ENCODE results near the gene ZNF732. TPM values are rescaled to one million over a fixed set of nuclear protein-coding genes. Genes with fewer than 3 reads are reported as not detected.

The ZNF732 gene
- total and polyA plus RNA-seq, 9 of the 15 experiments (the other 6 are each of a cell fraction or from before 2014, with no cell fraction given): 0.06 to 0.36 (median 0.15) TPM; not detected in 1

DNA sequence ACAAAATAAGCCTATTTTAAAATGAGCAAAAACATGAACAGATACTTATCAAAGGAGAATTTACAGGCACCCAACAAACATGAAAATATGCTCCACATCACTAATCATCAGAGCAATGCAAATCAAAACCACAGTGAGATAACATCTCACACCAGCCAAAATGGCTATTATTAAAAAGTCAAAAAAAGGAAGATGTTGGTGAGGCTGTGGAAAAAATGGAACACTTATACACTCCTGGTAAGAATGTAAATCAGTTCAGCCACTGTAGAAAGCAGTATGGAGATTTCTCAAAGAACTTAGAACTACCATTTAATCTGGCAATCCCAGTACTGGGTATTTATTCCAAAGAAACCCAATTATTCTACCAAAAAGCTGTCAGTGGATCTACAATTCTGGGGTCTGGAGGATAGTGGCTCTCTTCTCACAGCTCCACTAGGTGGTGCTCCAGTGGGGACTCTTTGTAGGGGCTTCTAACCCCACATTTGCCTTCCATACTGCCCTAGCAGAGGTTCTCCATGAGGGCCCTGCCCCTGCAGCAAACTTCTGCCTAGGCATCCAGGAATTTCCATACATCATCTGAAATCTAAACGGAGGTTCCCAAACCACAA lies 9.1 kb upstream of the ZNF732 start (continued):
- TF ChIP-seq, protein P1, sequence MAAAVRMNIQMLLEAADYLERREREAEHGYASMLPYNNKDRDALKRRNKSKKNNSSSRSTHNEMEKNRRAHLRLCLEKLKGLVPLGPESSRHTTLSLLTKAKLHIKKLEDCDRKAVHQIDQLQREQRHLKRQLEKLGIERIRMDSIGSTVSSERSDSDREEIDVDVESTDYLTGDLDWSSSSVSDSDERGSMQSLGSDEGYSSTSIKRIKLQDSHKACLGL (CRISPR knock-in tag; IDR thresholded peaks at IDR 0.05; ENCODE audit: borderline replicate concordance, poor library complexity, severe bottlenecking): no peak

DNA sequence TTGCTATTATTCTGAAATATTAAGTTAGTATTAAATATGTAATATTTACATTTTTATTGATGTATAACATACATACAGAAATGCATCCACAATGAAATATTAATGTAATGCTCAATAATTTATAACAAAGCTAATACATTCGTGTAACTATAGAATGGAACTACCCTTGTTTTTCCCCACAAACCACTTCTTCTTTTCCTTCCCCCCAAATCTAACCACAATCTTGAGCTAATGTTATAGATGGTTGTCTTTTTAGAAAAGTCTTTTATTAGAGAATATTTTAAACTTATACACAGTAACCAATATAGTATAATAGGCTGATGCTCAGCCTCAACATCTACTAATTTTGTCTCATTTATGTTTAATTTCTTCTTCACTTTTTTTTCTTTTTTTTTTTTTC lies 4.5 kb upstream of the ZNF732 start:
- CTCF ChIA-PET (ENCODE audit: low intra/inter-chr PET ratio): no interaction called here
- no peak overlapping the region for H3K4me2 ChIP-seq (ENCODE audit: insufficient read depth, low read length)
- H3K4me3 ChIP-seq: no peak overlapping the region
- H4K20me1 ChIP-seq (replicated peaks; ENCODE audit: control insufficient read depth, insufficient read depth, low read length): no peaks in the 10 kb centered on the region
- no peak overlapping the region for H3K9ac ChIP-seq (ENCODE audit: insufficient read depth in 1 of 2, low read depth in 2 of 2, low read length in 2 of 2)
- DNase-seq (ENCODE audit: extremely low read depth in 1 of 4, low spot score in 3 of 4) (no peak), FAIRE-seq (no peak), ATAC-seq (no peak)
- no peaks in the 10 kb centered on the region for H3K36me3 ChIP-seq (ENCODE audit: control insufficient read depth, insufficient read depth, low read length)
- no peak overlapping the region for H2AFZ ChIP-seq (ENCODE audit: low read depth, low read length)
- H3K4me1 ChIP-seq (replicated peaks in 1 of 2; ENCODE audit: control insufficient read depth in 2 of 2, insufficient read depth in 2 of 2, low read length in 2 of 2): no peaks in the 10 kb centered on the region
- no TSS peak for BruUV-seq (replicated peaks)
- H3K9me3 ChIP-seq (replicated peaks; ENCODE audit: control insufficient read depth, insufficient read depth, low read depth, low read length): no peaks in the 10 kb centered on the region
- intact Hi-C loops (cut with micrococcal nuclease) (no loop called here), in situ Hi-C loops (cut with MboI) (no loop called here)
- no peaks in the 10 kb centered on the region for H3K9me1 ChIP-seq (ENCODE audit: control insufficient read depth, insufficient read depth, low read length)
- no peak overlapping the region for H3K27ac ChIP-seq (ENCODE audit: extremely low read depth, low read depth, low read length)
- TF ChIP-seq EP400 (IDR thresholded peaks at IDR 0.05) (no peak), ZNF12 (CRISPR knock-in tag; IDR thresholded peaks at IDR 0.05) (no peak), ZNF431 (CRISPR knock-in tag; IDR thresholded peaks at IDR 0.05) (no peak), ZNF41 (CRISPR knock-in tag; conservative IDR thresholded peaks at IDR 0.05) (no peak), ATF7 (IDR thresholded peaks at IDR 0.05) (no peak), CC2D1A (IDR thresholded peaks at IDR 0.05) (no peak), TCF3 (CRISPR knock-in tag; IDR thresholded peaks at IDR 0.05) (no peak), FOS (IDR thresholded peaks at IDR 0.05; ENCODE audit: extremely low read depth, insufficient read length) (no peak), MTA2 (IDR thresholded peaks at IDR 0.05; ENCODE audit: low read depth) (no peak), ZNF324 (CRISPR knock-in tag; IDR thresholded peaks at IDR 0.05) (no peak), KHSRP (IDR thresholded peaks at IDR 0.05) (no peak)
- TF ChIP-seq, protein P2, sequence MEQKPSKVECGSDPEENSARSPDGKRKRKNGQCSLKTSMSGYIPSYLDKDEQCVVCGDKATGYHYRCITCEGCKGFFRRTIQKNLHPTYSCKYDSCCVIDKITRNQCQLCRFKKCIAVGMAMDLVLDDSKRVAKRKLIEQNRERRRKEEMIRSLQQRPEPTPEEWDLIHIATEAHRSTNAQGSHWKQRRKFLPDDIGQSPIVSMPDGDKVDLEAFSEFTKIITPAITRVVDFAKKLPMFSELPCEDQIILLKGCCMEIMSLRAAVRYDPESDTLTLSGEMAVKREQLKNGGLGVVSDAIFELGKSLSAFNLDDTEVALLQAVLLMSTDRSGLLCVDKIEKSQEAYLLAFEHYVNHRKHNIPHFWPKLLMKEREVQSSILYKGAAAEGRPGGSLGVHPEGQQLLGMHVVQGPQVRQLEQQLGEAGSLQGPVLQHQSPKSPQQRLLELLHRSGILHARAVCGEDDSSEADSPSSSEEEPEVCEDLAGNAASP (IDR thresholded peaks at IDR 0.05): no peak
- TF ChIP-seq, protein P3, sequence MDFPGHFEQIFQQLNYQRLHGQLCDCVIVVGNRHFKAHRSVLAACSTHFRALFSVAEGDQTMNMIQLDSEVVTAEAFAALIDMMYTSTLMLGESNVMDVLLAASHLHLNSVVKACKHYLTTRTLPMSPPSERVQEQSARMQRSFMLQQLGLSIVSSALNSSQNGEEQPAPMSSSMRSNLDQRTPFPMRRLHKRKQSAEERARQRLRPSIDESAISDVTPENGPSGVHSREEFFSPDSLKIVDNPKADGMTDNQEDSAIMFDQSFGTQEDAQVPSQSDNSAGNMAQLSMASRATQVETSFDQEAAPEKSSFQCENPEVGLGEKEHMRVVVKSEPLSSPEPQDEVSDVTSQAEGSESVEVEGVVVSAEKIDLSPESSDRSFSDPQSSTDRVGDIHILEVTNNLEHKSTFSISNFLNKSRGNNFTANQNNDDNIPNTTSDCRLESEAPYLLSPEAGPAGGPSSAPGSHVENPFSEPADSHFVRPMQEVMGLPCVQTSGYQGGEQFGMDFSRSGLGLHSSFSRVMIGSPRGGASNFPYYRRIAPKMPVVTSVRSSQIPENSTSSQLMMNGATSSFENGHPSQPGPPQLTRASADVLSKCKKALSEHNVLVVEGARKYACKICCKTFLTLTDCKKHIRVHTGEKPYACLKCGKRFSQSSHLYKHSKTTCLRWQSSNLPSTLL (IDR thresholded peaks at IDR 0.05): no peak
- 10% methylated on average over 1 of the region's 1 CpG for WGBS (ENCODE audit: insufficient coverage, low coverage, missing lambda C conversion rate)
- H3K79me2 ChIP-seq (ENCODE audit: control insufficient read depth, insufficient read depth, low read length): no peaks in the 10 kb centered on the region
- H3K27me3 ChIP-seq (ENCODE audit: control insufficient read depth in 2 of 2, insufficient read depth in 2 of 2, low read length in 2 of 2): no peaks in the 10 kb centered on the region
- POLR2A ChIA-PET: no interaction called here

All from K562 (cell line).